Stimulated activated CD4-positive, alpha-beta T cell treated with anti-CD3 and anti-CD28 coated beads, Interleukin-4, amount 100 ng/mL, for 48 hours (primary cell): ENCODE results near the gene UGT1A7.
"Not testable (repeated sequence)": the region's sequence is repeated elsewhere in the genome, so short reads cannot be mapped to it uniquely, and the experiment has no call there.

Experiments
- DNase-seq, 2 donors: peaks; one replicate each; pipeline ENCODE4 v3.0.0-alpha.2; 2020; ENCODE audit warnings: low read depth in 2 of 2

UGT1A7 gene

DNA sequence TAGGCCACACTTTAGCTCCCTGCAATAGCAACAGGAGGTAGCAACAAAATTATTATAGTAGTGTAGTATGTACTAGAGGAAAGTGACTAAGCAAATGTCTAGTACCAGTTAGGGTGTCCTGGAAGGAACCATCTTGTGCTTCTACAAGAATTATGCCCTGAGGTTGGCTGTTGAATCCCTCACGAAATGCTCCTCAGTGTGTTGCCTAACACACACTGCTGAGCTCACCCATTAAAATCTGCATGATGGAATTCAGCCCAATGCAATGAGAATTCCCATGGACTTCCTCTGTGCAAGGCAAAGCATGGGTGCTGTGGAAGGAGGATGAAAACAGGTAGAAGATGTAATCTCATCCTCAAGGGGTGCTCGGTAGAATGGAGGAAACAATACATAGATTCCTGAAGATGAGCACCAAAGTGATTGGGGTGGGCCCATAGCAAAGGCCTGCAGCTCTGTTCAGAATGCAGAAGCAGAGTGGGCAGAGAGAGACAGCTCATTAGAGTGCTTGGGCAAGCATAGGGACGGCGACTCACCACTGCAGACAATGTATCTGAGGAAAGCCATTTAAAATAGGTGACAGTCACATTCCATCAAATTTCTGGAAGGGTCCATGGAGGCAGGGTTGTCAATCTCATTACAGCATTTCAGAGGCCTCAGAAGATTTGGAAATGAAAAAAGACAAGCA lies 1.2 kb upstream of the UGT1A7 start:
- DNase-seq: no peak

DNA sequence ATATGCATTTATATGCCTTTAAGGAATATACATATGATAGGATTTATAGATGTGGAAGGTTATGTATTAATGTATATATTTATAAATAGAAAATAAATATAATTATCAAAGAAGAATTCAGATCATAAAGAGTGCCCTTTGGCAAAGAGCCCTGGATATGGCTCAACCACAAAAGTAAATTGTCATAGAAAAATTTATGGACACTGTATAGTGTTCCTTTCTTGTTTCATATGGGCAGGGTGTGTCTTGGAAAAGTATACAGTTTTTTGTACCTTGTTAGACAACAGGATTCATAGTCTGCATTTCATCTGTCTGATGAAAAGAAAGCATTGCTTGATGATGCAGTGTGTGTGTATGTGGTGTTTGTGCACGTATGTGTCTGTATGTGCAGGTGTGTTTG lies 2.9 kb downstream of the UGT1A7 start:
- no peak for DNase-seq

DNA sequence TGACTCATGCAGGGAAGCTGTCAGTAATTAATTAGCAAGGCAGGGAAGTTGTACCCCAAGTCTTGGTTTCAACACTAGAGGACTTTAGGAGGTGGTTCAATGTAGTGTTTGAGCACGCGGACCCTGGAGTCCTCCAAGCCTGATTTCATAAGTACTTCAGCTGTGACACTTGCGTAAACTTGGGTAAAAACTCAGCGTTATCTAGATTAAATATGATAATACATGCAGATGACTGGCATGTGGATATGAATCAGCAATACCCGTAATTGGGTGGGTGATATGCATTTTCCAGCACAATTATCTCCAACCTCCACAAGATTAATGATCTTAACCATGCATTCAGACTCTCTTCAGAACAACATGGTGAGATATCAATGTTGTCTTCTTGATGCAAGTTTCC lies 5.2 kb downstream of the UGT1A7 start:
- no peak for DNase-seq

DNA sequence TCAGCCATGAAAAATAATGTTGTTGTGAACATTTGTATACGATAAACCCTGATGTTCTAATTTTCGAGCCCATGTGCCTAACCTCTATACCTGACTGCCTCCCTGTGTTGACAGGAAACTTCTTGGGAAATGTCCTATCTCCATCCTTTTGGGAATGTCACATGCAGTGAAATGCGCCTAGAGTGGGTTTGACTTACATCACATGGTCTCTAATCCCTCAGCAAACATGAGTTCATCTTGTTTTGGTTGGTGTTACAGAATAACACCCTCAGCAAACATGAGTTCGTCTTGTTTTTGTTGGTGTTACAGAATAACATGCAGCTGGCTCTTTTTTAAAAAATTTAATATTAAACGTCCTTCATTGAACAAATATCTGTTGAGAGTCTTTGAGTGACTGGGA lies 6.6 kb downstream of the UGT1A7 start:
- no peak for DNase-seq

DNA sequence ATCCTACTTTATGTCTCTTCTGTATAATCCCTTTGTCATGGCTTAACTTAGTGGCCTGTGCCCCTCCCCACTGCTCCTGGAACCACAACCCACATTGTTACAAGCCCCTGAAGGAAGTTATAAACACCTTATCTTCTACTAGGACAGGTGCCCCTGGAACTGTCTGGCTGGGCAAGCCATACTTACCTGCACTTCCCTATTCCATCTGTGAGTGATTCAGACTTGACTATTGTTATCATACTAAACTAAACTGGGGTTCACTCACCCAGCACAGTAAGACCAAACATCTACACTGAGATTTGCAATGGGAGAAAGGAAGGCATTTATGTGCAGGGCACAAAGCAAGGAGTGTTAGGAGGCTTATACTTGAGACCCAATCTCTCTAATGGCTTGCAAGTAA lies 7.3 kb downstream of the UGT1A7 start:
- no peak for DNase-seq

DNA sequence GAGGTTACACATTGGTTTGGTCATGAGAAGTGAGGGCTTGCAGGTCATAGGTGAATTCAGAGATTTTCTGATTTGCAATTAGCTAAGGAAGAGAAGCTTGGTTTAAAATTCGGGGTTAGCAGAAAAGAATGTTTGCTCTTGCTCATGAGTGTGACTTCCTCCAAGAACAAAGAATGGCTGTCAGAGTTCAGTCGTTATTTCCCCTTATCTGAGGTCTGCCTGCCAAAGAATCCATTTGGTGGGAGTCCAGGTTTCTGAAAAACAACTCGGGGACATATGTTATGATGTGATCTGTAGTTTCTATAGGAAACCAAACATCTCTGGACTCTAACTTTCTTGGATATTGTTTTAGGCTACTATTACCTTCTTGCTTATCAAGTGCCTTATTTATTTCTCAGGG lies 7.8 kb downstream of the UGT1A7 start:
- DNase-seq: no peak

DNA sequence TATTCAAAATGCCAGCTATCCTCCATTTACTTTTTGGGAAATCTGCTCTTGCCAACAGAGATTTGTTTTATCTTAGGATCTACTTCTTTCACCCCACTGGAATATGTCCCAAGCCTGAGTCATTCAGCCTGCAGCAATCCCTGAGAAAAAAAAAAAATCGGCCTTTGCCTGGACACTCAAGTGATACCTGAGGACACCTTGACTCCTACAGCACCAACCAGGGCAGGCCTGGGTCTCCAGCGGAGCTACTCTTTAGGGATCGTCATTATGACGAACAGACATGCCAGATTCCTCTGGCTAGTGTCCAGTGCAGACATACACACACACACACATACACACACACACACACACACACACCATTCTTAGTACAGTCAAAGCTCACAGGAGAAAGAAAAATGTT lies 8.7 kb downstream of the UGT1A7 start:
- no peak for DNase-seq

DNA sequence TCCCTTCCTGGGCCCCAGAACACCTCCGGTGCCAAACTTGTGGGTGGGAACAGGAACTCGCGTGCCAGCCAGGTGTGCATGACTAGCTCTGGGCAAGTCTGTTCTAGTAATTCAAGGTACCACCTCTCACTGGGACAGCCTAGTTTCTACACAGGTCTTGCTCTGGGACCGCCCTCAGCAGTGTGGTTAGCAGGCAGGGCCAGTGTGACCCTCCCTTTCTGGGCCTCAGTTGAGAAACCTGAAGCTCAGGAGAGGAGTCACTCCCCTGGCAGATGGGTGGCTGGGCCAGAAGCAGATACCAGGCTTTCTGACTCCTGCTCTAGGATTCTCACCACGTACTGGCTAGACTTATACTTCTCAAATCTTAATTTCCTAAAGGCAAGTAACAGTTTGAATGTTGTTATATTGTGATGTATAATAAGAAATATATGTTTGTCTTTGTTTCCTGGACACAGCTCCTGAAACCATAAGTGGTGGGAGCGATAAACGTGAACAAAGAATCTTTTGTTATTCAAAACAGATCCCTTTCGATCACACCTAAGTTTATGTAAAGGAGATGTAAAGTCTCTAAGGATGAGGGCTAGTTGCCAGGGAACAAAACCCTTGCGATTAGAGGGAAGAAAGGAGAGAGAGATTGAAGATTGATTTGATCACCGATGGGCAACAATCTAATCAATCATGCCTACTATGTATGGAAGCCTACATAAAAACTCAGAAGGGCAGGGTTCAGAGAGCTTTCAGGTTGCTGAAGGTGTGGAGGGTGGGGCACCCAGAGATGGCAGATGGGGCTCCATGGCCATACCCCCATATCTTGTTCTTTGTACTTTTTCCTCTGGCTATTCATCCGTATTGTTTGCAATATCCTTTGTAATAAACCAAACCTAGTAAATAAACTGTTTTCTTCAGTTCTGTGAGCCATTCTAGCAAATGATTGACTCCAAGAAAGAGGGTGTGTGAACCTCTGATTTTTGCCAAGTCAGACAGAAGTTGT lies 10.0 kb downstream of the UGT1A7 start:
- no peak for DNase-seq

DNA sequence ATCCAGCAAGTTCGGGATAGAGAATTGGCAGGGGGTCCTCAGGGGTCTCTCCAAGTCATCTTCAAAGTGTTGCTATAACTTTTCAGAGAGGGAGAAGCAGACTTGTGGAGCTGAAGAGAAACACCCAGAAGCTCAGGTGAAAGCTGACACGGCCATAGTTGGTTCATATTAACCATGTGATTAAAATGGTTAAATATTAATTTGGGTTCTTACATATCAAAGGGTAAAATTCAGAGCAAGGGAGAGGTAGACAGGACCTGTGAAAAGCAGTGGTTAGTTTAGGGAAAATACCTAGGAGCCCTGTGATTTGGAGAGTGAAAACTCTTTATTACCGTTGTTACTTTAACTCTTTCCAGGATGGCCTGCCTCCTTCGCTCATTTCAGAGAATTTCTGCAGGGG lies 10.9 kb downstream of the UGT1A7 start, which contains the start of gene UGT1A6:
Gene UGT1A6, plus strand, starts transcription at position 243 of the 400 bp plus-strand sequence. Its CDS starts 115 bp downstream, at position 358.
- no peak for DNase-seq

- no peak for DNase-seq
Measured at GRCh38 chr2:233693963-233694362, 12.3 kb downstream of the UGT1A7 start.

DNA sequence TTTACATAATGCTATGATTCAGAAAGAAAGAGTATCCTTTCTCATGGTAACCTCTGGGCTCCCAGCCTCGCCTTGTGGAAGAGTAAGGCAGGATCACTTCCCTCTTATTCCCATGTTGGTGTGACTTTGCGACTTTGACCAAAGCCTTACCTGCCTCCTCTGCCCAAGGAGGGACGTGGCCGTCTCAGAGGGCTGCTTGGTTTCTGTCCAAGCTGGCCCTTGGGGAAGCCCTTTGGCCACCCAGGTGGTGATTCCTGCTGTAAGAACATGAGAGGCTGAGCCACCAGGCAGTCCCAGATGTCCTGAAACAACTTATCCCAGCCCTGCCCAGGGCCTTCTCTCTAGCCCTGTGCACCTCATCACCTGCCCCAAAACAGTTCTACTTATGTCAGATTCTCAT lies 17.0 kb downstream of the UGT1A7 start:
- DNase-seq: no peak

DNA sequence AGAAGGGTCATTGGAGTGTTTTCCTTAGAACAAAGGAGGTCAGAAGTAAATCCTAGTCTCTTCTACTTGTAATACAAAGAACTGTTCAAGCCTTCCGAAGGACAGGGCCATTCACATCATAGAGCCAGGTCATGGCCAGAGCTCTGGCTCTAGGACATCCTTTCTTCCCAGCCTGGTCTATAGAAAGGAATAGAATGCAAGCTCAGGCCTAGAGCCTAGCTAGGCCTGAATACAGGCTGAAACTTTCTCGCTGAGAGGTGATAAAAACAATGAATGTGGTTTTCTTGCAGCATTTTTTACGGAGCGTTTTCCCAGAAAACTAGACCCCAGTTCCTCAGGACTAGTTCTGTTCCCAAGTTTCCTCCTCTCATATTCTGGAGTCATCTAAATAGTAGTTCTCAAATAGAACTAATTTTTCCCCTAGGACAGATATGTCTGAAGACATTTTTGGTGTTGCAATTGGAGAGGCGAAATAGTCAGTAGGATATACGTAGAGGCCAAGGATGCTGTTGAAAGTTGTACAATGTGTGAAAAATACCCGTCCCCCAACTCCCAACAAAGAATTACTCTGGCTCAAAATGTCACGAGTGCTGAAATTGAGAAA lies 17.8 kb downstream of the UGT1A7 start:
- no peak for DNase-seq

- no peak for DNase-seq
Measured at GRCh38 chr2:233700028-233700635, 18.4 kb downstream of the UGT1A7 start.

DNA sequence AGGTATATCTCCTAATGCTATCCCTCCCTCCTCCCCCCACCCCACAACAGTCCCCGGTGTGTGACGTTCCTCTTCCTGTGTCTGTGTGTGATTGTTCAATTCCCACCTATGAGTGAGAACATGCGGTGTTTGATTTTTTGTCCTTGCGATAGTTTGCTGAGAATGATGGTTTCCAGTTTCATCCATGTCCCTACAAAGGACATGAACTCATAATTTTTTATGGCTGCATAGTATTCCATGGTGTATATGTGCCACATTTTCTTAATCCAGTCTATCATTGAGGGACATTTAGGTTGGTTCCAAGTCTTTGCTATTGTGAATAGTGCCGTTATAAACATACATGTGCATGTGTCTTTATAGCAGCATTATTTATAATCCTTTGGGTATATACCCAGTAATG lies 19.1 kb downstream of the UGT1A7 start:
- DNase-seq: not testable (repeated sequence)

GRCh38 chr2:233702238-233702637 lies 20.5 kb downstream of the UGT1A7 start:
- no peak for DNase-seq

DNA sequence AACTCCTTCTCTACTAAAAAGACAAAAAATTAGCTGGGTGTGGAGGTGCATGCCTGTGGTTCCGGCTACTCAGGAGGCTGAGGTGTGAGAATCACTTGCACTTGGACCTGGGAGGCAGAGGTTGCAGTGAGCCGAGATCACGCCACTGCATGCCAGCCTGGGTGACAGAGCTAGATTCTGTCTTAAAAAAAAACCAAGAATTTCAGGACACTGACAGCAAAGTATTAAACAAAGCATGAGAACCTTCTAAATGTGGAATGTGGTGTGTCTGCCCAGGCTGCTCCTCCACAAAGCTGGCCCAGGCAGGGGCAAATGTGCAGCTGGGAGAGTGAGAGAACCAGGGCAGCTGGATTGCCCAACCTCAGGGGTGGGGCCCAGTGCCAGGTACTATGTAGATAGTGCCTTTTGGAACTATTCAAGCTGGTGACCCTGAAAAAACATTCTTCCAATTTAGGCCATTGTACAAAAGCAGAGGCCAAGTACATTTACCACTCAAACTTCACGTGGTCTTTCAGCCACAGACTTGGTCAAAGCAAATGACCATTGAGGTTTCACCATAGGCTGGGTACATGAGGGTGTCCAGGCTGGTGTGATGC lies 24.3 kb downstream of the UGT1A7 start:
- no peak for DNase-seq

- no peak for DNase-seq
Measured at GRCh38 chr2:233706720-233707119, 25.0 kb downstream of the UGT1A7 start.

DNA sequence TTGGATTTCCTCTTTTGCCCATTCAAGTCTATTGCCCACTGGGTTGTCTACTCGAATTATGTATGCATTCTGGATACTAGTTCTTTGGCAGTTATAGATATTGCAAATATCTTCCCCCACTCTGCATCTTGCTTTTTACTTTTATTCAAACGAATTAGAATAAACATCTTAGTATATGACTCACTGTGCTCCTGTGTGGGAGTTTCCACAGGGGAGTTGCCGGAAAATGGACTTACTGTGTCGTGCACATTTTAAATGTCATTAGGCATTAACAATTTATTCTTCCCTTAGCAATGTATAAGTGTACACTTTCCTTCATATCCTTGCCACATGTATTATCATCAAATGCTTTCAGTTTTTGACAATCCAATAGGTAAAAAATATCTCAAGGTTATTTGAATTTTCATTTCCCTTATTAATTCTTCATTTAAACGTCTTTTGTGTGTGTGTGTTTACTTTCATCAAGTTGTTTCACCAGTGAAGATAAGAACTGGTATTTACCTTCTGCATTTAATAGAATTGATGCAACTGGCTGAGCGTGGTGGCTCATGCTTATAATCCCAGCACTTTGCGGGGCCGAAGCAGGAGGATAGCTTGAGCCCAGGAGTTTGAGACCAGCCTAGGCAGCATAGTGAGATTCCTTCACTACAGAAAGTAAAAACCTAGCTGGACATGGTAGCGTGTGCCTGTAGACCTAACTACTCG lies 26.4 kb downstream of the UGT1A7 start:
- no peak for DNase-seq

DNA sequence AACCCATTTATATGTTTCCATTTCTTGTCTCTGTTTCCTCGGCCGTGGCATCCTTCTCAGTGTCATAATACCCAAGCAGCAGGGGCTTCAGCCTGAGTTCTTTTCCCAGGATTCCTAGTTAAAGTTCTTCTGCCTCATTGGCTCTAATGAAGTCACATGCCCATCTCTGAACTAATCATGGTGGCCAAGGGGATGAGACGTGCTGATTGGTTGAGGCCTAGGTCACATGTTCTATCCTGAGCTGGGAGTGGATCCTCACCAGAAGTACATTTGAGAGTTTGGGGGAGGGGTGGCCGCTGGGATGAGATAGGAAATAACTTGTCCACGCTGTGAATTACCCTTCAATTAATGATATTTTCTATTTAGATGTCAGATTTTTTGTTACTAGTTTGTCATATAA lies 27.2 kb downstream of the UGT1A7 start:
- no peak for DNase-seq

- peak; percentile 55 to 70 for DNase-seq
Measured at GRCh38 chr2:233711312-233712008, 29.8 kb downstream of the UGT1A7 start.
